ENCODE data around the gene PGGT1B. TPM values are rescaled to one million over a fixed set of nuclear protein-coding genes. Genes with fewer than 3 reads are reported as not detected.

PGGT1B gene
- total and polyA plus RNA-seq, 3 donors from 2014 or later = 10.2 to 15.6 (median 12.1) TPM

DNA sequence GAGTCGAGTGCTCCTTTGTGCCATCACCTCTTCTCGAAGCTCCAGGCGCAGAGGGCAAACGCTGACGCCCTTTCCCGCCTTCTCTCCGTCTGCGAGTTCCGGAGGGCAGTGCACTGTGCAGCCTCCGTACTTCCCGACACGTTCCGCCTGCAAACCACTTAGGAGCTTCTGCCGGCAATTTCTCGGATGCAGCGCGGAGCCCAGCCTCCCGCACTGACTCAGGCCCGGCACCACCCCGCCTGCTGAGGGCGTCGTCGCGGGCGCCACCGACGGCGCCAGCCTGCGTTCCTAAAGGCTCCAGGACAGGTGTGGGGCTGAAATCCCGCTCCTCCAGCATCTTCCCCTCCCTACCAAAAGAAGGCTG is 83.7 kb downstream of the PGGT1B start:
- peak overlapping the region; percentile 52 to 53 for H3K4me3 ChIP-seq
- peak; percentile 33 for DNase-seq
- WGBS, 2 donors = 35 to 41% methylated on average over 30 of the region's 30 CpGs
- no peak overlapping the region for H3K27ac ChIP-seq
- TF ChIP-seq POLR2A (IDR thresholded peaks at IDR 0.05) = no peak
- TF ChIP-seq, protein P1, sequence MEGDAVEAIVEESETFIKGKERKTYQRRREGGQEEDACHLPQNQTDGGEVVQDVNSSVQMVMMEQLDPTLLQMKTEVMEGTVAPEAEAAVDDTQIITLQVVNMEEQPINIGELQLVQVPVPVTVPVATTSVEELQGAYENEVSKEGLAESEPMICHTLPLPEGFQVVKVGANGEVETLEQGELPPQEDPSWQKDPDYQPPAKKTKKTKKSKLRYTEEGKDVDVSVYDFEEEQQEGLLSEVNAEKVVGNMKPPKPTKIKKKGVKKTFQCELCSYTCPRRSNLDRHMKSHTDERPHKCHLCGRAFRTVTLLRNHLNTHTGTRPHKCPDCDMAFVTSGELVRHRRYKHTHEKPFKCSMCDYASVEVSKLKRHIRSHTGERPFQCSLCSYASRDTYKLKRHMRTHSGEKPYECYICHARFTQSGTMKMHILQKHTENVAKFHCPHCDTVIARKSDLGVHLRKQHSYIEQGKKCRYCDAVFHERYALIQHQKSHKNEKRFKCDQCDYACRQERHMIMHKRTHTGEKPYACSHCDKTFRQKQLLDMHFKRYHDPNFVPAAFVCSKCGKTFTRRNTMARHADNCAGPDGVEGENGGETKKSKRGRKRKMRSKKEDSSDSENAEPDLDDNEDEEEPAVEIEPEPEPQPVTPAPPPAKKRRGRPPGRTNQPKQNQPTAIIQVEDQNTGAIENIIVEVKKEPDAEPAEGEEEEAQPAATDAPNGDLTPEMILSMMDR (IDR thresholded peaks at IDR 0.05) = no peak
- H3K36me3 ChIP-seq (ENCODE audit: low read depth, missing control alignments) = no peaks in the 10 kb centered on the region
- H3K4me1 ChIP-seq = peaks cover 8% of the 10 kb centered on the region
- H3K9me3 ChIP-seq = no peaks in the 10 kb centered on the region
- intact Hi-C loops (cut with DNase I; ENCODE audit: low total_unique reads) = no loop called here
- H3K27me3 ChIP-seq = no peaks in the 10 kb centered on the region

DNA sequence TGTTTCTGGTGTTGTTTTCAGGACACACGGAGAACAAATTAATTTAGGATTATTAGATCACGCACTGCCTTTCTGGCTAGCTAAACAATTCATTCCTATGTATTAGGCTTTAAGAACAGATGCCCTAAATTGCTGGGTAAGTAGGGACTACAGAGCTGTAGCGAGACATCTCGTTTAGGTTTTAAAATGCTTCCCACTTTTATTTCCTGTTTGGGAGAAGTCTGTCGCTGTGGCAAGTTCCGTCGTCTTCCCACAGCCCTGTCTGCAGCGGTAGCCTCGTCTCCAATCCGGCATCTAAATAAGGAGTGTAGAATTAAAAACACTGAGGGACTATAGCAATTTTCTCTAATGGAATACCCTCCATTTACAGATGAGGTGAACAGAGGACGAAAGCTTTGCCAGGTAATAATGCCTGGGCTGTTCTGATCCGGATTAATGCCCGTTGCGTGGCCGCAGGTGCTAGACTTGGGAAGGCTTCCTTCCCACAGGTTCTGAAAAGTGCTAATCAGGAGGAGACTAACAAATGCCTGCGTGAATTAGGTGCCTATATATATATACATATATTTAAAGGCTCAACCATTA is 91.7 kb downstream of the PGGT1B start:
- TF ChIP-seq POLR2A (IDR thresholded peaks at IDR 0.05) = no peak
- TF ChIP-seq, protein P1 (IDR thresholded peaks at IDR 0.05) = no peak
- no peak overlapping the region for H3K27ac ChIP-seq
- no peaks in the 10 kb centered on the region for H3K9me3 ChIP-seq
- H3K36me3 ChIP-seq (ENCODE audit: low read depth, missing control alignments) = no peaks in the 10 kb centered on the region
- intact Hi-C loops (cut with DNase I; ENCODE audit: low total_unique reads) = no loop called here
- H3K4me3 ChIP-seq = peak overlapping the region; percentile 65 to 71
- WGBS, 2 donors = 23 to 28% methylated on average over 16 of the region's 16 CpGs
- no peaks in the 10 kb centered on the region for H3K4me1 ChIP-seq
- no peaks in the 10 kb centered on the region for H3K27me3 ChIP-seq
- no peak for DNase-seq

DNA sequence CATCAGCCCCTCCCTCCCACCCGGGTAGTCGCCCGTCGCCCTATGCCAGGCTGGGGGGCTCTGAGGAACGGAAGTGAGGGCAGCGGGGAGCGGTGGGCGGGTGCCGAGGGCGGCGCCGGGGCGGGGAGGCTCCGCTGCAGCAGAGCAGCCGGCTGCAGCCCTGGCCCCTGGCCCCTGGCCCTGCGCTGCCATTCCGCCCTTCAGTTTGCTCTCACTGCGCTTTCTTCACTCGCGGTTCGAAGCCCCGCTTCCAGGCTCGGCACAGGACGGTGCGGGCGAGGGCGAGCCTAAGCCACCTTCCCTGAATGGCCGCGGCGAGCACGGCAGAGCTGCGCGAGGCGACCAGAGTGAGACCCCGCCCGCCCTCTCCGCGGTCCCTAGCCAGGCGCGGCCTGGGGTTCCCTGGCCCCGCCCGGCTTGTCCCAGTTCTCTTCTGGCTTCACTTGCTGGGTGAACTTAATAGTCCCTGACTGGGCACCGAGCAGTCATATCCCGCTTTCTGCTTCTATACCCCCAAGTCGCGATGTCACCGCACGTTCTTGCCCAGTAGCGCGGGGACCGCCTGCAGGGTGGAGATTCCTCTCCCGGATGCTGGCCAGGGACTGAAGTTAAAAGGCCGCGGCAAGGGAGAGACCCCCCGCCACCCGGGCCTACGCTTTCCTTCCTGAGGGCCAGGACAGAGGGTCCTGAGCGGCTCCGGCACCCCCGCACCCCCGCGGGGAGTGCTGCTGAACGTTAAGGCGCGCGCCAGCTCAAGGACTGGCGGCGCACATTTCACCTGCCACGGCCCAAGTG is 92.3 kb downstream of the PGGT1B start:
- Histone ChIP-seq H3K4me3 (peak overlapping the region; percentile 65 to 71), H3K27me3 (no peaks in the 10 kb centered on the region), H3K9me3 (no peaks in the 10 kb centered on the region), H3K4me1 (no peaks in the 10 kb centered on the region), H3K36me3 (ENCODE audit: low read depth, missing control alignments) (no peaks in the 10 kb centered on the region), H3K27ac (peak overlapping the region; percentile 41 to 57)
- WGBS, 2 donors = 1 to 3% methylated on average over 24 to 58 of the region's 69 CpGs
- DNase-seq = peak; percentile 17
- TF ChIP-seq POLR2A (IDR thresholded peaks at IDR 0.05) = no peak
- TF ChIP-seq, protein P1 (IDR thresholded peaks at IDR 0.05) = no peak
- intact Hi-C loops (cut with DNase I; ENCODE audit: low total_unique reads) = no loop called here

DNA sequence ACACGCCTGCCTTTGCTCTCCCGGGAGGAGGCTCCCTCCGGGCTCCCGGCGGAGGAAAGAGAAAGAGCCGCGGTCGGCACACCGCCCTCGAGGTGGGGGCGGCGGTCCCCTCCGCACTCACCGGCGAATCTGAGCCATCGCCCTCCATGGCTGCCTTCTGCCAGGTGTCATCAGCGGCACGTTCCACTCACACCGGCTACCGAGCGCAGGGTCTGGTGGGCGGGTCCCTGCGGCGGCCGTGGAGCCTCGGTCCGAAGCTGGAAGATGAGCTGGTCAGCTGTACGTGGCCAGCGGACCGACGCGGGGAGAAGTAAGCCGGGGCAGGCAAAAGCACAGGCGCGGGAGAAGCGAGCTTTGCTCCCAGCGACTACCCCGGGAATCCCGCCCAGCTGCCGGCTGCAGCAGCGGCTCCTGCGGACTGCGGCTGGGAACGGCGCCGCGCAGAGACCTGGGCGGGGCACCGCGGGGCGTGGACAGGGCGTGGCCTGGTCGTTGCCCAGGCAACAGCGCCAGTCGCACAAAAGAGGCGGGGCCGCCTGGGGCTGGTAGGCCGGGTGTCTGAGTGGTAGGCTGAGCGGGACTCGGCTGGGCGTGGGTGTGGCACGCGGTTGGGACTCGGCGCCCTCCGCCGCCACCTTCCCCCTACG is 93.1 kb downstream of the PGGT1B start, which contains the start of gene TRIM36:
TSS of gene TRIM36 (minus strand) at position 422 of the 647 bp plus-strand sequence. CDS start at position 148, 274 bp downstream.
- Histone ChIP-seq H3K9me3 (no peaks in the 10 kb centered on the region), H3K4me1 (no peaks in the 10 kb centered on the region), H3K4me3 (peak within 1 kb of the TSS; percentile 65 to 71), H3K36me3 (ENCODE audit: low read depth, missing control alignments) (no peaks in the 10 kb centered on the region), H3K27ac (peak within 1 kb of the TSS; percentile 41 to 57), H3K27me3 (no peaks in the 10 kb centered on the region)
- intact Hi-C loops (cut with DNase I; ENCODE audit: low total_unique reads) = no loop called here
- WGBS, 2 donors = 0% methylated on average over 58 of the region's 68 CpGs; no CpG with 5 or more reads in 1 of the 2 donors
- peak; percentile 95 for DNase-seq
- TF ChIP-seq POLR2A (IDR thresholded peaks at IDR 0.05) = peak; percentile 41
- TF ChIP-seq, protein P1 (IDR thresholded peaks at IDR 0.05) = no peak
